Astrocyte of the cerebellum (primary cell): Measurements from ENCODE around the gene SEC61B.
A peak's percentile ranks its signal among the peaks of the same experiment; 100 is the strongest.

Experiments used
- DNase-seq: peaks from one replicate; pipeline ENCODE4 v3.0.0-alpha.2; 2011; ENCODE audit warnings: low read depth
- H3K4me3 ChIP-seq: 2 replicates; pipeline ENCODE4 v1.5.1; 2011; ENCODE audit warnings: mild to moderate bottlenecking, low read depth, low read length, moderate library complexity
- in situ Hi-C: cut with HindIII; loops from 2 replicates; pipeline ENCODE4 v1.10.0; 2017; ENCODE audit warnings: low sequenced_read_pairs
- TF ChIP-seq, protein P1 (sequence below): IDR thresholded peaks from 2 replicates; pipeline ENCODE4 v1.5.1; 2012; ENCODE audit warnings: low read length, low read depth, moderate library complexity, mild to moderate bottlenecking; ENCODE audit errors: missing control alignments

The SEC61B gene

GRCh38 chr9:99201603-99202002, 20.5 kb upstream of the SEC61B start:
- TF ChIP-seq, protein P1, sequence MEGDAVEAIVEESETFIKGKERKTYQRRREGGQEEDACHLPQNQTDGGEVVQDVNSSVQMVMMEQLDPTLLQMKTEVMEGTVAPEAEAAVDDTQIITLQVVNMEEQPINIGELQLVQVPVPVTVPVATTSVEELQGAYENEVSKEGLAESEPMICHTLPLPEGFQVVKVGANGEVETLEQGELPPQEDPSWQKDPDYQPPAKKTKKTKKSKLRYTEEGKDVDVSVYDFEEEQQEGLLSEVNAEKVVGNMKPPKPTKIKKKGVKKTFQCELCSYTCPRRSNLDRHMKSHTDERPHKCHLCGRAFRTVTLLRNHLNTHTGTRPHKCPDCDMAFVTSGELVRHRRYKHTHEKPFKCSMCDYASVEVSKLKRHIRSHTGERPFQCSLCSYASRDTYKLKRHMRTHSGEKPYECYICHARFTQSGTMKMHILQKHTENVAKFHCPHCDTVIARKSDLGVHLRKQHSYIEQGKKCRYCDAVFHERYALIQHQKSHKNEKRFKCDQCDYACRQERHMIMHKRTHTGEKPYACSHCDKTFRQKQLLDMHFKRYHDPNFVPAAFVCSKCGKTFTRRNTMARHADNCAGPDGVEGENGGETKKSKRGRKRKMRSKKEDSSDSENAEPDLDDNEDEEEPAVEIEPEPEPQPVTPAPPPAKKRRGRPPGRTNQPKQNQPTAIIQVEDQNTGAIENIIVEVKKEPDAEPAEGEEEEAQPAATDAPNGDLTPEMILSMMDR = no peak
- DNase-seq = no peak
- H3K4me3 ChIP-seq = no peak overlapping the region
- in situ Hi-C loops = no loop called here

DNA sequence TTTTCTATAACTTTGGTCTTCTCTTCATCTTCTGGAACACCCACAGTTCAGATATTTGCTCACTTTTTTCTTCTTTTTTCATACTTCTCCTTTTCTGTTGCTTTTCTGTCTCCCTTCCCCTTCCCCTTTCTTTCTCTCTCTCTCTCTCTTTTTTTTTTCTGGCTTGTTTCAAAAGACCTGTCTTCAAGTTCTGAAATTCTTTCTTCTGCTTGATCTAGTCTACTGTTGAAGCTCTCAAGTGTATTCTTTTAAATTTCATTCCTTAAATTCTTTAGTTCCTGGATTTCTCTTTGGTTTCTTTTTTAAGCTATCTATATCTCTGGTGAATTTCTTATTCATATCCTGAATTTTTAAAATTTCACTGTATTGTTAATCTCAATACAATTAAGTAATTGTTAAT, 11.5 kb upstream of the SEC61B start:
- H3K4me3 ChIP-seq = no peak overlapping the region
- TF ChIP-seq, protein P1 = no peak
- DNase-seq = no peak
- in situ Hi-C loops = no loop called here

DNA sequence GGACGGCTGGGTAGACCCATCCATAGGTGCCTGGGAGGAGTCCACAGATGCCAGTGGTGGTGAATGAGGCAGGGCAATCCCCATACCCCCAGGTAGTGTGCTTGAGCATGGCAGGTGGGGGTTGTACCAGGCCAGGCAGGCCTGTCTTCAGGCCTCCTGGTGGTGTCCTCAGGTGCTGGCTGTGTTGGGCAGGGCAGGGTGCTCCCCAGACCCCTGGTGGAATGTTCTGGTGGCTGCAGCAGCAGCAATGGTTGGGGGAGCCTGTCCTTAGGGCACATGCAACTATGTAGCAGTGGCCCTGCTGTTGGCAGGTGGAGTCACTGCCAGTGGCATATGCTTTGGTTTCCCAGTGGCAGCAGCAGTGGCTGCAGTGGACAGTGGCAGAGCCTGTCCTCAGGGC, 10.3 kb upstream of the SEC61B start:
- H3K4me3 ChIP-seq = no peak overlapping the region
- DNase-seq = no peak
- TF ChIP-seq, protein P1 = no peak
- in situ Hi-C loops = no loop called here

DNA sequence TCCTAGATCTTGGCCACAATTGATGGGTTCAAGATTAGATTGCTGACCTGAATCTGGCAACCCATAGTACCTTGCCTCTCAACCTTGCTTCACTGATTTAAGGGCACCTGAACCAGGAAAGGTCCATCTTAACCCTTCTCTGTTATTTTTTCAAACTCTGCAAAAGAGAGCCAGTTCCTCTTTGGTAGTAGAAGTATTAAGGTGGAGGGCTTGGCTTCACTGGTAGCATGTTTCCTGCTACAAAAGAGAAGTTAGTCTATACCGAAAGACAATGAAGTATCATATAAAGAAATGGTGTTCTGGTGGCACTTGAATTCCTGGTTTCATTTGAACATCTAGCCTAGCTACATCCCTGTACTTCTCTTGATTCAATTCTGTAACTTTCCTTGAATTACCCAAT, 8.9 kb upstream of the SEC61B start:
- TF ChIP-seq, protein P1 = no peak
- no peak overlapping the region for H3K4me3 ChIP-seq
- no peak for DNase-seq
- in situ Hi-C loops = no loop called here

- in situ Hi-C loops = no loop called here
- no peak for DNase-seq
- no peak overlapping the region for H3K4me3 ChIP-seq
- TF ChIP-seq, protein P1 = no peak
These were observed 6.0 kb upstream of the SEC61B start for GRCh38 chr9:99216073-99216472.

GRCh38 chr9:99220011-99220410, 2.1 kb upstream of the SEC61B start:
- TF ChIP-seq, protein P1 = no peak
- H3K4me3 ChIP-seq = no peak overlapping the region
- DNase-seq = no peak
- in situ Hi-C loops = no loop called here

DNA sequence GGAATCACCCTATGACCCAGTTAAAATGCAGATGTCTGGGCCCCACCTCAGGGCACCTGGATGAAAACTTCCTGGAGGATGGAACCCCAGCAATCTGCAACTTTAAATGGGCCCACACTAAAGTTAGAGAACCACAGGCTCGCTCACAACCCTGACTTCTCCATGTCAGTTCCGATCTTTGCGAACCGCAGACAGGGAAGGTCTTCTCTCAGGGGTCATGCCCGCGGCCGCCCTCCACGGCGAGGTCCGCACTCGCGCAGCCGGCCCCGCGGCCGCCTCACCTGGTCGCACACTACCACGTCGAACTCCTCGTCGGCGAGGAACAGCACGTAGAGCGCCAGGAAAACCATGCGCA, 839 bp upstream of the SEC61B start:
- H3K4me3 ChIP-seq = peak overlapping the region; percentile 95
- TF ChIP-seq, protein P1 = no peak
- in situ Hi-C loops = no loop called here
- no peak for DNase-seq
